Esophagus muscularis mucosa (tissue), 4 donors: Measurements from ENCODE around the gene SLC25A29. TPM values are rescaled to one million over a fixed set of nuclear protein-coding genes. Genes with fewer than 3 reads are reported as not detected.

Experiments used
- DNase-seq: peaks from one replicate; pipeline ENCODE4 v3.0.0-alpha.2; 2017; ENCODE audit errors: extremely low spot score
- H3K27ac ChIP-seq, 4 donors: fragments of 200-600 bp; sonication (generic); replicated peaks in 1 of 4; 1 replicate in 3 of 4; 2 replicates in 1 of 4; pipeline ENCODE4 v1.5.1; 2016 to 2019; ENCODE audit warnings: mild to moderate bottlenecking in 1 of 4
- H3K27me3 ChIP-seq, 4 donors: fragments of 200-600 bp; sonication (generic); one replicate each; pipeline versions ENCODE4 v1.5.1 to v1.6.0; 2016 to 2019
- H3K36me3 ChIP-seq, 4 donors: fragments of 200-600 bp; sonication (generic); one replicate each; pipeline ENCODE4 v1.5.1; 2016 to 2019
- H3K4me1 ChIP-seq, 4 donors: fragments of 200-600 bp; sonication (generic); one replicate each; pipeline ENCODE4 v1.5.1; 2016 to 2019
- H3K4me3 ChIP-seq, 4 donors: fragments of 200-600 bp; sonication (generic); 1 replicate in 2 of 4; 2 replicates in 2 of 4; pipeline ENCODE4 v1.5.1; 2016 to 2019; ENCODE audit warnings: mild to moderate bottlenecking in 4 of 4, moderate library complexity in 1 of 4
- H3K9me3 ChIP-seq, 4 donors: fragments of 200-600 bp; sonication (generic); 1 replicate in 3 of 4; 2 replicates in 1 of 4; pipeline ENCODE4 v1.5.1; 2016 to 2019
- EP300 ChIP-seq: sonication (generic); formaldehyde crosslinking; IDR thresholded peaks from one replicate; pipeline ENCODE4 v1.6.1; 2017; ENCODE audit warnings: antibody characterized with exemption
- POLR2A ChIP-seq: fragments of 450-650 bp; IDR thresholded peaks from one replicate; pipeline ENCODE4 v1.6.1; 2017; ENCODE audit warnings: antibody characterized with exemption, moderate library complexity, mild to moderate bottlenecking, low read depth
- POLR2AphosphoS5 ChIP-seq, 2 donors: sonication (generic); formaldehyde crosslinking; IDR thresholded peaks; one replicate each; pipeline ENCODE4 v1.6.1; 2017; ENCODE audit warnings: antibody characterized with exemption in 2 of 2
- WGBS: methylation state at CpG from one replicate; pipeline ENCODE4 v1.1.5; 2018; 5-methylcytosine and 5-hydroxymethylcytosine counted together
- intact Hi-C: fragments of 100-400 bp; cut with DNase I; formaldehyde crosslinking; loops from one replicate; pipeline ENCODE4 v1.15.1; 2023
- total RNA-seq, 4 donors: library from RNA; depleted of rRNA; stranded (reverse); fragments of >200 nt; gene quantifications; one replicate each; pipeline versions ENCODE4 v1.1.0 to v1.2.1, GENCODE V29; 2016
- TF ChIP-seq, protein P1 (sequence below), 3 experiments: fragments of 200-600 bp in 2 of 3; fragments of 450-650 bp in 1 of 3; sonication (generic) in 2 of 3; IDR thresholded peaks; one replicate each; pipeline ENCODE4 v1.5.1; 2017 to 2019; ENCODE audit warnings: antibody characterized with exemption in 3 of 3, mild to moderate bottlenecking in 2 of 3, moderate library complexity in 1 of 3

Gene SLC25A29
- total RNA-seq: 10 to 100 TPM; 37.4 to 63.0 (median 49.2) TPM

- DNase-seq: peak; percentile 95
- TF ChIP-seq EP300: no peak
- peak; percentile 64 to 82 for TF ChIP-seq POLR2AphosphoS5 (IDR thresholded peaks at IDR 0.05)
- peak; percentile 52 for TF ChIP-seq POLR2A
- TF ChIP-seq, protein P1, sequence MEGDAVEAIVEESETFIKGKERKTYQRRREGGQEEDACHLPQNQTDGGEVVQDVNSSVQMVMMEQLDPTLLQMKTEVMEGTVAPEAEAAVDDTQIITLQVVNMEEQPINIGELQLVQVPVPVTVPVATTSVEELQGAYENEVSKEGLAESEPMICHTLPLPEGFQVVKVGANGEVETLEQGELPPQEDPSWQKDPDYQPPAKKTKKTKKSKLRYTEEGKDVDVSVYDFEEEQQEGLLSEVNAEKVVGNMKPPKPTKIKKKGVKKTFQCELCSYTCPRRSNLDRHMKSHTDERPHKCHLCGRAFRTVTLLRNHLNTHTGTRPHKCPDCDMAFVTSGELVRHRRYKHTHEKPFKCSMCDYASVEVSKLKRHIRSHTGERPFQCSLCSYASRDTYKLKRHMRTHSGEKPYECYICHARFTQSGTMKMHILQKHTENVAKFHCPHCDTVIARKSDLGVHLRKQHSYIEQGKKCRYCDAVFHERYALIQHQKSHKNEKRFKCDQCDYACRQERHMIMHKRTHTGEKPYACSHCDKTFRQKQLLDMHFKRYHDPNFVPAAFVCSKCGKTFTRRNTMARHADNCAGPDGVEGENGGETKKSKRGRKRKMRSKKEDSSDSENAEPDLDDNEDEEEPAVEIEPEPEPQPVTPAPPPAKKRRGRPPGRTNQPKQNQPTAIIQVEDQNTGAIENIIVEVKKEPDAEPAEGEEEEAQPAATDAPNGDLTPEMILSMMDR (IDR thresholded peaks at IDR 0.05): no peak
- H3K4me1 ChIP-seq: peaks cover 31 to 73% (median 66%) of the 10 kb centered on the region in 4 donors
- peak within 1 kb of the TSS; percentile 82 to 98 (median 88) for H3K4me3 ChIP-seq
- peak within 1 kb of the TSS; percentile 89 to 93 (median 89) for H3K27ac ChIP-seq
- no peaks in the 10 kb centered on the region for H3K27me3 ChIP-seq
- no peaks in the 10 kb centered on the region for H3K36me3 ChIP-seq
- intact Hi-C loops: loop anchor here (5.0 kb wide), 1 partner anchor 71 kb away; the partner anchor contains the start of gene WDR25
- WGBS: under 1% methylated on average over 31 of the region's 131 CpGs
- H3K9me3 ChIP-seq: no peaks in the 10 kb centered on the region
These were observed at the start of gene SLC25A29 for GRCh38 chr14:100306101-100306997. Gene SLC25A29 (minus strand): TSS chr14:100306444. CDS start chr14:100306232, 212 bp downstream.

GRCh38 chr14:100350986-100351385 is 44.7 kb upstream of the SLC25A29 start:
- H3K27ac ChIP-seq: no peak overlapping the region
- no peak overlapping the region for H3K4me3 ChIP-seq
- H3K4me1 ChIP-seq: no peaks in the 10 kb centered on the region
- 91% methylated on average over 5 of the region's 5 CpGs for WGBS
- H3K9me3 ChIP-seq: no peaks in the 10 kb centered on the region
- H3K27me3 ChIP-seq: no peaks in the 10 kb centered on the region
- DNase-seq: no peak
- intact Hi-C loops: no loop called here
- TF ChIP-seq POLR2AphosphoS5 (IDR thresholded peaks at IDR 0.05) (no peak), POLR2A (no peak), EP300 (no peak)
- TF ChIP-seq, protein P1 (IDR thresholded peaks at IDR 0.05): no peak
- H3K36me3 ChIP-seq: peaks cover 47 to 99% (median 93%) of the 10 kb centered on the region in 4 donors

GRCh38 chr14:100350276-100350926 is 44.2 kb upstream of the SLC25A29 start:
- Histone ChIP-seq H3K9me3 (no peaks in the 10 kb centered on the region), H3K27me3 (no peaks in the 10 kb centered on the region), H3K4me3 (no peak overlapping the region), H3K36me3 (peaks cover 46 to 99% (median 92%) of the 10 kb centered on the region in 4 donors), H3K4me1 (no peaks in the 10 kb centered on the region), H3K27ac (no peak overlapping the region)
- no peak for DNase-seq
- TF ChIP-seq, protein P1 (IDR thresholded peaks at IDR 0.05): no peak
- TF ChIP-seq EP300 (no peak), POLR2AphosphoS5 (IDR thresholded peaks at IDR 0.05) (no peak), POLR2A (no peak)
- WGBS: 90% methylated on average over 11 of the region's 11 CpGs
- intact Hi-C loops: no loop called here

- intact Hi-C loops: no loop called here
- H3K9me3 ChIP-seq: no peaks in the 10 kb centered on the region
- no peak overlapping the region for H3K27ac ChIP-seq
- no peaks in the 10 kb centered on the region for H3K4me1 ChIP-seq
- no peaks in the 10 kb centered on the region for H3K27me3 ChIP-seq
- H3K36me3 ChIP-seq: peaks cover 37 to 86% (median 78%) of the 10 kb centered on the region in 4 donors
- H3K4me3 ChIP-seq: no peak overlapping the region
- no peak for DNase-seq
- 87% methylated on average over 13 of the region's 14 CpGs for WGBS
- no peak for TF ChIP-seq POLR2A
- TF ChIP-seq POLR2AphosphoS5 (IDR thresholded peaks at IDR 0.05): no peak
- TF ChIP-seq EP300: no peak
- TF ChIP-seq, protein P1 (IDR thresholded peaks at IDR 0.05): no peak
These were observed 42.8 kb upstream of the SLC25A29 start for GRCh38 chr14:100348784-100349685.
